Vagina (tissue), 2 donors: ENCODE results near the gene FASN. TPM values are rescaled to one million over a fixed set of nuclear protein-coding genes. Genes with fewer than 3 reads are reported as not detected.
"Not testable (repeated sequence)": the region's sequence is repeated elsewhere in the genome, so short reads cannot be mapped to it uniquely, and the experiment has no call there.

Source experiments
- DNase-seq, 2 donors: peaks; one replicate each; pipeline ENCODE4 v3.0.0-alpha.2; 2017; ENCODE audit errors: extremely low spot score in 2 of 2
- H3K27ac ChIP-seq: fragments of 200-600 bp; sonication (generic); one replicate; pipeline ENCODE4 v1.5.1; 2019
- H3K27me3 ChIP-seq: fragments of 200-600 bp; sonication (generic); one replicate; pipeline ENCODE4 v1.5.1; 2019
- H3K36me3 ChIP-seq, 2 donors: fragments of 200-600 bp; sonication (generic); one replicate each; pipeline ENCODE4 v1.5.1; 2017 to 2019
- H3K4me1 ChIP-seq: fragments of 200-600 bp; sonication (generic); one replicate; pipeline ENCODE4 v1.5.1; 2019
- H3K4me3 ChIP-seq, 2 donors: fragments of 200-600 bp; sonication (generic); 1 replicate in 1 of 2; 2 replicates in 1 of 2; pipeline ENCODE4 v1.5.1; 2016 to 2019
- H3K9me3 ChIP-seq: fragments of 200-600 bp; sonication (generic); one replicate; pipeline ENCODE4 v1.5.1; 2019
- POLR2A ChIP-seq, 2 donors: fragments of 450-650 bp; IDR thresholded peaks; one replicate each; pipeline ENCODE4 v1.6.1; 2017; ENCODE audit warnings: antibody characterized with exemption in 2 of 2, mild to moderate bottlenecking in 2 of 2, moderate library complexity in 2 of 2
- POLR2AphosphoS5 ChIP-seq, 2 donors: sonication (generic); formaldehyde crosslinking; IDR thresholded peaks; one replicate each; pipeline ENCODE4 v1.9.0; 2017; ENCODE audit warnings: antibody characterized with exemption in 2 of 2, mild to moderate bottlenecking in 2 of 2, low read depth in 1 of 2; ENCODE audit not compliant: insufficient read depth in 1 of 2
- intact Hi-C: fragments of 100-400 bp; cut with DNase I; formaldehyde crosslinking; loops from one replicate; pipeline ENCODE4 v1.15.1; 2023
- total RNA-seq: library from RNA; depleted of rRNA; stranded (reverse); fragments of >200 nt; gene quantifications from one replicate; pipeline ENCODE4 v1.2.3, GENCODE V29; 2016
- TF ChIP-seq, protein P1 (sequence below), 3 experiments: fragments of 450-650 bp in 2 of 3; fragments of 200-600 bp in 1 of 3; sonication (generic) in 1 of 3; IDR thresholded peaks; one replicate each; pipeline ENCODE4 v1.5.1; 2017 to 2019; ENCODE audit warnings: antibody characterized with exemption in 3 of 3, mild to moderate bottlenecking in 2 of 3, moderate library complexity in 2 of 3

Gene FASN
- total RNA-seq, 1 donor from 2014 or later, result 127 TPM

- no peak overlapping the region for H3K4me3 ChIP-seq
- H3K4me1 ChIP-seq, result no peaks in the 10 kb centered on the region
- H3K9me3 ChIP-seq, result no peaks in the 10 kb centered on the region
- DNase-seq, result no peak
- H3K27me3 ChIP-seq, result no peaks in the 10 kb centered on the region
- no peak overlapping the region for H3K27ac ChIP-seq
- no peak for TF ChIP-seq POLR2A (IDR thresholded peaks at IDR 0.05)
- no peak for TF ChIP-seq POLR2AphosphoS5 (IDR thresholded peaks at IDR 0.05; ENCODE audit: insufficient read depth in 1 of 2, low read depth in 1 of 2)
- TF ChIP-seq, protein P1, sequence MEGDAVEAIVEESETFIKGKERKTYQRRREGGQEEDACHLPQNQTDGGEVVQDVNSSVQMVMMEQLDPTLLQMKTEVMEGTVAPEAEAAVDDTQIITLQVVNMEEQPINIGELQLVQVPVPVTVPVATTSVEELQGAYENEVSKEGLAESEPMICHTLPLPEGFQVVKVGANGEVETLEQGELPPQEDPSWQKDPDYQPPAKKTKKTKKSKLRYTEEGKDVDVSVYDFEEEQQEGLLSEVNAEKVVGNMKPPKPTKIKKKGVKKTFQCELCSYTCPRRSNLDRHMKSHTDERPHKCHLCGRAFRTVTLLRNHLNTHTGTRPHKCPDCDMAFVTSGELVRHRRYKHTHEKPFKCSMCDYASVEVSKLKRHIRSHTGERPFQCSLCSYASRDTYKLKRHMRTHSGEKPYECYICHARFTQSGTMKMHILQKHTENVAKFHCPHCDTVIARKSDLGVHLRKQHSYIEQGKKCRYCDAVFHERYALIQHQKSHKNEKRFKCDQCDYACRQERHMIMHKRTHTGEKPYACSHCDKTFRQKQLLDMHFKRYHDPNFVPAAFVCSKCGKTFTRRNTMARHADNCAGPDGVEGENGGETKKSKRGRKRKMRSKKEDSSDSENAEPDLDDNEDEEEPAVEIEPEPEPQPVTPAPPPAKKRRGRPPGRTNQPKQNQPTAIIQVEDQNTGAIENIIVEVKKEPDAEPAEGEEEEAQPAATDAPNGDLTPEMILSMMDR (IDR thresholded peaks at IDR 0.05), result no peak
- intact Hi-C loops, result no loop called here
- no peaks in the 10 kb centered on the region for H3K36me3 ChIP-seq
Measured at GRCh38 chr17:82138511-82138992, 40.5 kb upstream of the FASN start.

DNA sequence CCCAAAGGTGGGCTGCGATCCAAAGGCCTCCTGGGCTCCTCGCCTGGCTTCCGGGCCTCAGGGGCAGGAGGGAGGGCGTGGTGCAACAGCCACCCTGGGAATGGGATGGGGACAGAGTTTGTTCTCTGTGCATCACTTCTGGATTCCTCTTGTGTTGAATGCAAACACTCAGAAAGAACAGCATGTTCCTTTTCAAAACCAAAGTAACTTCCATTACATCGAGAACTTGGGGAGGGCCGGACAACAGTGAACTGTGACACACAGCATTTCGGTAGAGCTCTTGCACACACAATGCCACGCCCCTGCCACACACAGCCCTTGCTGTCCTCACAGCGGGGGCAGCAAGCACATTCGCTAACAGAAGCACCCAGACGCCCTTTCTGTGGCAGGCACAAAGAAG lies 36.1 kb upstream of the FASN start:
- no peaks in the 10 kb centered on the region for H3K27me3 ChIP-seq
- H3K4me1 ChIP-seq, result no peaks in the 10 kb centered on the region
- intact Hi-C loops, result no loop called here
- no peaks in the 10 kb centered on the region for H3K36me3 ChIP-seq
- peak overlapping the region; percentile 53 for H3K27ac ChIP-seq
- DNase-seq, result no peak
- TF ChIP-seq POLR2AphosphoS5 (IDR thresholded peaks at IDR 0.05; ENCODE audit: insufficient read depth in 1 of 2, low read depth in 1 of 2), result peak; percentile 22 to 44
- TF ChIP-seq, protein P1 (IDR thresholded peaks at IDR 0.05), result no peak
- H3K9me3 ChIP-seq, result no peaks in the 10 kb centered on the region
- H3K4me3 ChIP-seq, result no peak overlapping the region

- H3K27ac ChIP-seq, result peak overlapping the region; percentile 53
Measured at GRCh38 chr17:82133166-82133953, 35.3 kb upstream of the FASN start.

GRCh38 chr17:82129095-82129494 lies 31.1 kb upstream of the FASN start:
- no peak for DNase-seq
- H3K4me1 ChIP-seq, result no peaks in the 10 kb centered on the region
- TF ChIP-seq, protein P1 (IDR thresholded peaks at IDR 0.05), result no peak
- no peak for TF ChIP-seq POLR2A (IDR thresholded peaks at IDR 0.05)
- TF ChIP-seq POLR2AphosphoS5 (IDR thresholded peaks at IDR 0.05; ENCODE audit: insufficient read depth in 1 of 2, low read depth in 1 of 2), result no peak
- H3K27me3 ChIP-seq, result no peaks in the 10 kb centered on the region
- no peaks in the 10 kb centered on the region for H3K36me3 ChIP-seq
- H3K27ac ChIP-seq, result no peak overlapping the region
- H3K4me3 ChIP-seq, result no peak overlapping the region
- intact Hi-C loops, result no loop called here
- H3K9me3 ChIP-seq, result no peaks in the 10 kb centered on the region

More at GRCh38 chr17:82133166-82133953, 35.3 kb upstream of the FASN start:
- H3K27me3 ChIP-seq, H3K4me3 ChIP-seq, H3K36me3 ChIP-seq, H3K4me1 ChIP-seq, intact Hi-C loops, H3K9me3 ChIP-seq, DNase-seq: not testable (repeated sequence)
- TF ChIP-seq POLR2AphosphoS5 (IDR thresholded peaks at IDR 0.05; ENCODE audit: insufficient read depth in 1 of 2, low read depth in 1 of 2), result peak in 1 of 2 donors; percentile 15

DNA sequence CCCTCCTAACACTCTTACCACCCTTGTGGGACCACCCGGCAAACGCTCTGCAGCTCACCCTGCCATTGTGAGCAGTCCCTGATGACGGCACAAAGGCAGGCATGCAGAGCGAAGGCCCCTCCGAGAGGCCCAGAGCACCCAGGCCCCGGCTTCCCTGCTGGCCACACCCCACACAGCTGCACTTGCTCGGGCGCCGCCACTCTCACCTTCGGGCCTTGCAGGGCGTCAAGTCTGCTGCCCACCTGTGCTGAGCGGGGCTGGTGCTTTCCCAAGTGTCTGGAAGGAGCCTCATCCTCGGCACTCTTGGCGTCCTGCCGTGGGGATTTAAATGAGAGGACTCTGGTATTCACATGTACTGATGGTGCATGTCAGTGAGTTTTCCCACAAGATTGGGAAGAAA lies 30.3 kb upstream of the FASN start:
- TF ChIP-seq, protein P1 (IDR thresholded peaks at IDR 0.05), result no peak
- Histone ChIP-seq H3K27me3 (no peaks in the 10 kb centered on the region), H3K36me3 (no peaks in the 10 kb centered on the region), H3K9me3 (no peaks in the 10 kb centered on the region), H3K4me3 (no peak overlapping the region), H3K27ac (no peak overlapping the region), H3K4me1 (no peaks in the 10 kb centered on the region)
- intact Hi-C loops, result no loop called here
- DNase-seq, result no peak
